ENCODE measurements around the gene ASPM.

ASPM gene

GRCh38 chr1:197063212-197063611, 83.3 kb downstream of the ASPM start:
- Histone ChIP-seq H3K27ac (ENCODE audit: poor library complexity, severe bottlenecking) (no peak overlapping the region), H3K36me3 (ENCODE audit: low read depth) (no peaks in the 10 kb centered on the region), H3K9me3 (ENCODE audit: severe bottlenecking) (no peaks in the 10 kb centered on the region), H3K4me1 (ENCODE audit: insufficient read depth, poor library complexity, severe bottlenecking) (no peaks in the 10 kb centered on the region), H3K4me3 (ENCODE audit: severe bottlenecking) (no peak overlapping the region), H3K27me3 (ENCODE audit: insufficient read depth, poor library complexity, severe bottlenecking) (no peaks in the 10 kb centered on the region)
- DNase-seq (ENCODE audit: low spot score) (no peak), ATAC-seq (ENCODE audit: low read depth) (0 out of 3 replicates have a peak, but pooled peaks have one; percentile 29)
- TF ChIP-seq CTCF (IDR thresholded peaks at IDR 0.05; ENCODE audit: poor library complexity, severe bottlenecking): no peak

GRCh38 chr1:197062692-197063091, 83.8 kb downstream of the ASPM start:
- Histone ChIP-seq H3K9me3 (ENCODE audit: severe bottlenecking) (no peaks in the 10 kb centered on the region), H3K27ac (ENCODE audit: poor library complexity, severe bottlenecking) (no peak overlapping the region), H3K36me3 (ENCODE audit: low read depth) (no peaks in the 10 kb centered on the region), H3K27me3 (ENCODE audit: insufficient read depth, poor library complexity, severe bottlenecking) (no peaks in the 10 kb centered on the region), H3K4me1 (ENCODE audit: insufficient read depth, poor library complexity, severe bottlenecking) (no peaks in the 10 kb centered on the region), H3K4me3 (ENCODE audit: severe bottlenecking) (no peak overlapping the region)
- DNase-seq (ENCODE audit: low spot score) (no peak), ATAC-seq (ENCODE audit: low read depth) (no peak)
- TF ChIP-seq CTCF (IDR thresholded peaks at IDR 0.05; ENCODE audit: poor library complexity, severe bottlenecking): no peak

GRCh38 chr1:197049100-197049499, 97.4 kb downstream of the ASPM start:
- DNase-seq (ENCODE audit: low spot score) (no peak), ATAC-seq (ENCODE audit: low read depth) (no peak)
- no peaks in the 10 kb centered on the region for H3K4me1 ChIP-seq (ENCODE audit: insufficient read depth, poor library complexity, severe bottlenecking)
- no peaks in the 10 kb centered on the region for H3K36me3 ChIP-seq (ENCODE audit: low read depth)
- H3K27me3 ChIP-seq (ENCODE audit: insufficient read depth, poor library complexity, severe bottlenecking): no peaks in the 10 kb centered on the region
- TF ChIP-seq CTCF (IDR thresholded peaks at IDR 0.05; ENCODE audit: poor library complexity, severe bottlenecking): no peak
- no peak overlapping the region for H3K4me3 ChIP-seq (ENCODE audit: severe bottlenecking)
- H3K27ac ChIP-seq (ENCODE audit: poor library complexity, severe bottlenecking): no peak overlapping the region
- H3K9me3 ChIP-seq (ENCODE audit: severe bottlenecking): no peaks in the 10 kb centered on the region

- DNase-seq (ENCODE audit: low spot score): no peak
- no peak for TF ChIP-seq CTCF (IDR thresholded peaks at IDR 0.05; ENCODE audit: poor library complexity, severe bottlenecking)
- Histone ChIP-seq H3K27ac (ENCODE audit: poor library complexity, severe bottlenecking) (no peak overlapping the region), H3K4me3 (ENCODE audit: severe bottlenecking) (no peak overlapping the region), H3K27me3 (ENCODE audit: insufficient read depth, poor library complexity, severe bottlenecking) (no peaks in the 10 kb centered on the region), H3K9me3 (ENCODE audit: severe bottlenecking) (no peaks in the 10 kb centered on the region), H3K4me1 (ENCODE audit: insufficient read depth, poor library complexity, severe bottlenecking) (no peaks in the 10 kb centered on the region), H3K36me3 (ENCODE audit: low read depth) (no peaks in the 10 kb centered on the region)
- no peak for ATAC-seq (ENCODE audit: low read depth)
Measured at GRCh38 chr1:197042676-197043341, 103.7 kb downstream of the ASPM start.
